Measurements from ENCODE around the gene ARMC9.

DNA sequence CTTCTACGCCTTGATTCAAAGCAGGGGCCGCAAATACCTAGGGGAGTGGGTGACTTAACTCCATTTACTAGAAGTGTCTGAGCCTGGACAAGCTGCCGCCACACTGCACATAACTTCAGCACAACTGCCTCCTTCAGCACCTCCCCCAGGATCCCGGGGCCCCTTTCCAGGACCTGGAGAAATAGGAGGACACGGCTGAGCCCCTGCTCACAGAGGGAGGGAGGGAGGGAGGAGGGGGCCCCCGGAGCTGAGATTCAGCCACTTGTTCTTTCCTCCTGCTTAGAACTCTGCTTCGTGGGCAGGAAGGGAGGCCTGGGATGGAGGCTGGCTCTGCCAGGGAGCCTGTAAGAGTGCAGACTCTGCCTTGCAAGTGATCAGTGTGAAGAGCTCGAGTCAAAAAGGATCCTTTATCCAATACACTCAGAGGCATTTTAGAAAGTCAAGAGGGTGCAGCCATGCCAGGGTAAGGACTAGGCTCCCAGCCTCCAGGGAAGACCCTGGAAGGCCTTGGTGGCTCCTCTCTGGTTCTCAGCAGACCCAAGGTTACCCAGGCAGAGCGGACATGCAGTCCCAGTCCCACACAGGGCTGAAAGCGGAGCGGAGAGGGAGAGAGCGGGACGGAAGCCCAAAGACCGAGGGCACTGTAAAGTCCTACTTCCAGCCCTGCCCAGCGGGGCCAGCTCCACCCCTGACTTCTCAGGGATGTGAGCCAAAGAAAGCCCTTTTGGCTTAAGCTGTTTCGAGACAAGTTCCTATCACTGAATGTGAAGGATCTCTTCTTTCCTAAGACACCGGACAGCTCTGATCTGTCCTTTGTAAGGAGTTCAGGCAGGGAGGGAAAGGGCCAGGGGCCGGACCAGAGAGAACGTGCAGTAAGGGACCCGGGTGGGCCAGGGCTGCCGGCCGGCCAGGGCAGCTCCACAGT lies 8.6 kb upstream of the ARMC9 start:
- TF ChIP-seq EP300 (IDR thresholded peaks at IDR 0.05), result no peak
- TF ChIP-seq, protein P1, sequence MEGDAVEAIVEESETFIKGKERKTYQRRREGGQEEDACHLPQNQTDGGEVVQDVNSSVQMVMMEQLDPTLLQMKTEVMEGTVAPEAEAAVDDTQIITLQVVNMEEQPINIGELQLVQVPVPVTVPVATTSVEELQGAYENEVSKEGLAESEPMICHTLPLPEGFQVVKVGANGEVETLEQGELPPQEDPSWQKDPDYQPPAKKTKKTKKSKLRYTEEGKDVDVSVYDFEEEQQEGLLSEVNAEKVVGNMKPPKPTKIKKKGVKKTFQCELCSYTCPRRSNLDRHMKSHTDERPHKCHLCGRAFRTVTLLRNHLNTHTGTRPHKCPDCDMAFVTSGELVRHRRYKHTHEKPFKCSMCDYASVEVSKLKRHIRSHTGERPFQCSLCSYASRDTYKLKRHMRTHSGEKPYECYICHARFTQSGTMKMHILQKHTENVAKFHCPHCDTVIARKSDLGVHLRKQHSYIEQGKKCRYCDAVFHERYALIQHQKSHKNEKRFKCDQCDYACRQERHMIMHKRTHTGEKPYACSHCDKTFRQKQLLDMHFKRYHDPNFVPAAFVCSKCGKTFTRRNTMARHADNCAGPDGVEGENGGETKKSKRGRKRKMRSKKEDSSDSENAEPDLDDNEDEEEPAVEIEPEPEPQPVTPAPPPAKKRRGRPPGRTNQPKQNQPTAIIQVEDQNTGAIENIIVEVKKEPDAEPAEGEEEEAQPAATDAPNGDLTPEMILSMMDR (IDR thresholded peaks at IDR 0.05), result no peak

All from ovary (tissue), 3 donors.